ENCODE measurements around the gene GALR1.

GALR1 gene

GRCh38 chr18:77321823-77322805, 72.5 kb downstream of the GALR1 start:
- no peak for DNase-seq (ENCODE audit: low read depth)

- no peak for DNase-seq (ENCODE audit: low read depth)
Measured at GRCh38 chr18:77323640-77324299, 74.1 kb downstream of the GALR1 start.
